Brain pericyte (primary cell): ENCODE measurements around the gene CHST15.
"Not testable (repeated sequence)": the region's sequence is repeated elsewhere in the genome, so short reads cannot be mapped to it uniquely, and the experiment has no call there.

Experiments
- DNase-seq: peaks from one replicate; pipeline ENCODE4 v3.0.0-alpha.2; 2012; ENCODE audit warnings: low read depth, low spot score

Gene CHST15

DNA sequence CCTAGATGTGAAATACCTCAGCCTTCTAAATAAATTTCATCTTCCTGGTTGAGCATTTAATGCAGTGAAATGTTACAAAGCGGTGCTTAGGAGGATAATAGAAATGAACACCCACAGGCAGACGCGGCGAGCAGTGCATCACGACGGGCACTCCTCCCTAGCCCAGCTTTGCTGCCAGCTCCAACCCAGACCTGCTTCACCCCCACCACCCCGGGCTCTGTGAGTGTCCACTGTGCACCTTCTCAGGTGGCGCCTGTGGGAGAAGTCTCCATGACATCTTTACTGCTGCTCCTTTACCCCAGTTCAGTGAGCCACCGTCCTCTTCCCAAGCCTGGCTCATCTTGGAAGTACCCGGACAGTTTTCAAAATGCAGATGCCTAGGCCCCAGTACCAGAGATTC, 5.2 kb upstream of the CHST15 start:
- DNase-seq = no peak

DNA sequence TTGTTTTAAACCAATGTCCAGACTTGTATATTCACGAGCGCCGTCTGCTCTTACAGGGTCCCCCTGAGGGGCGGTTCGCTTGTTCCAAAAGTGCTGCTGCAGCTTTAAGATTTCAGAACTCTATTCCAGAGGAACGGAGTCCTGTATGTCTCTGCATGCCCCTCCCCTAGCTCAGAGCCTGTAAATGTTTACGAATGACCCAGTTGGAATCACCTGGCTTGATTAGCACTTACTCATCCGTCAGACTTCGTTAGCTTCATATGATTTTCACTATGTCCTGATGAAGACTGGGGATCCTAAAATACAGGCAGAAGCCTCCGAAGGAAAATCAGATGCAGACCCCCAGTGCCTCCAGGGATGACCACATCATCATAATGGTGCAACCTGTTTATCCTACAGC, 4.5 kb upstream of the CHST15 start:
- no peak for DNase-seq

DNA sequence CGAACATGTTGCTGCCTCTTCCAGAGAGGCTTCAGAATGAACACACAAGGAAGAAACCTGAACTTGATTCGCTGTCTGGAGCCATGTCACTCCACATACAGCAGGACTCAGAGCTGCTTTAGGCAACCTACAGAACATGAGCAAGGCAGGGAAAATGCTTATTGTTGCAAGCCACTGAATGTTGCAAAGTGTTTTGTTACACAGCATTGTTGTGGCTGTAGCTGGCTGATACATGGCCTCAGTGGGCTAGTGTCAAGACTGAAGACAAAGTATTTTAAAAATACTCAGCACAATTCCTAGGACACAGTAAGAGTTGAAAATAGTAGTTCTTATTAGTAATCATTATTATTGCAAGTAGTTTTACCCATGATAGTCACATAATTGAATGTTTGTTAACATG, 3.1 kb upstream of the CHST15 start:
- DNase-seq = no peak

DNA sequence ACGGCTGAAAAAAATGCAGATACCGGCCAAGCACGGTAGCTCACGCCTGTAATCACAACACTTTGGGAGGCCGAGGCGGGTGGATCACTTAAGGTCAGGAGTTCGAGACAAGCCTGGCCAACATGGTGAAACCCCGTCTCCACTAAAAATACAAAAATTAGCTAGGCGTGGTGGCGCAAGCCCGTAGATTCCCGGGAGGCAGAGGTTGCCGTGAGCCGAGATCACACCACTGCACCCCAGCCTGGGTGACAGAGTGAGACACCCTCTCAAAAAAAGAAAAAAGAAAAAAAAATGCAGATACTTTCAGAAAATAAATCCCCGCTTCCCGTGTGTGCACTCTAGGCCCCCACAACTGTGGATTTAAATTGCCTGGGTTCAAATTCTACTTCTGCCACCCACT, 2.4 kb upstream of the CHST15 start:
- DNase-seq = not testable (repeated sequence)

DNA sequence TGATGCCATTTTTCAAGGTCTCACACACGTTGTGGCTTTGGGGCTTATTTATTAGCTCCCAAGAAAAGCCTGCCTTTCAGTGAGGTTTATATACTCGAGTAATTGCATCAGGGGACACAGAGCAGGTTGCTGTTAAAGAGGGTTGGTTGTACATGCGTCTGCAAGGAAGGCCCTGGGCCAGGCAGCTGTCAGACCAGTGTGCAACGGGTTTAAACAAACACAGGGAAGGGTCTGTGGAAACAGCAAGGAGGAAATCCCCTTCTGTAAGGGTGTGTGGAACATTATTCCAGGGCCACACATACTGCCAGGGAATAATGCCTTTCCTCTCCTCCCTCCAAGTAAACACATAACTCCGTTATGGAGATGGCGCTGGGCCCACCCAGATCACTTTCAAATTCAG, 1.7 kb upstream of the CHST15 start:
- DNase-seq = no peak

DNA sequence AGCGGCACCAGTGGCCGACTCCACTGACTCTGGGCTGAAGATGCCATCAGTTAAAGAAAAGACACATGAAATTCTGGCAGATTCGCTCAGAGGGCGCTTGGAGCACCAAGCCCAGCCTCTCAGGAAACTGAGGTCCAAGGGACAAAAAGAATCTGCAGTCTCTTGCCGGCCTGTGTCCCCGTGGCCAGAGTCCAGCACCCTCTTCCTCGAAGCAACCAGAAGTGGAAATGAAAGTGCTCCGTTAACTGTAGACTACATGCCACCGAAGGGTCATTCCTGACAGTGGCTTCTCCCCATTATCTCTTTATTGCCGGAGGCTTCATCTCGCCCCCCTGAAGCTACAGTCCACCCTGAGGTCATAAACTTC, 1.0 kb upstream of the CHST15 start:
- no peak for DNase-seq

DNA sequence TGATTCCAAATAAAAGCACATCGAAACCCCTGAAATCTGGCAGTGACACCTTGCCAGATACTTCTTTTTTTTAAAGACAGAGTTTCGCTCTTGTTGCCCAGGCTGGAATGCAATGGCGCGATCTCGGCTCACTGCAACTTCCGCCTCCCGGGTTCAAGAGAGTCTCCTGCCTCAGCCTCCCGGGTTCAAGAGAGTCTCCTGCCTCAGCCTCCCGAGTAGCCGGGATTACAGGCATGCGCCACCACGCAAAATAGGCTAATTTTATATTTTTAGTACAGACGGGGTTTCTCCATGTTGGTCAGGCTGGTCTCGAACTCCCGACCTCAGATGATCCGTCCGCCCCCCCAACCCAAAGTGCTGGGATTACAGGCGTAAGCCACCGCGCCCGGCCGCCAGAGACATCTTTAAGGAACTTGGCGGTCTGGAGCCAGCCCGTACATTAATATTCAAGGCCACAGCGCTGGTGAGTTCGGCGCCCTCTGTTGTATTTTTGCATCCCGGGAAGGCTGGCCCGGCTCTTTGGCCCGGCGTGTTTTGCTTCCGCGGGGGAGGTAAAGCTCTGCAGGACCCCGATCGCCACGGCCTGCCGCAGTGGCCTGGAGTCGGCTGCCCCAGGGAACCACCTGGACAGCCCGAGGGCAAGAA, 498 bp upstream of the CHST15 start:
- DNase-seq = not testable (repeated sequence)

DNA sequence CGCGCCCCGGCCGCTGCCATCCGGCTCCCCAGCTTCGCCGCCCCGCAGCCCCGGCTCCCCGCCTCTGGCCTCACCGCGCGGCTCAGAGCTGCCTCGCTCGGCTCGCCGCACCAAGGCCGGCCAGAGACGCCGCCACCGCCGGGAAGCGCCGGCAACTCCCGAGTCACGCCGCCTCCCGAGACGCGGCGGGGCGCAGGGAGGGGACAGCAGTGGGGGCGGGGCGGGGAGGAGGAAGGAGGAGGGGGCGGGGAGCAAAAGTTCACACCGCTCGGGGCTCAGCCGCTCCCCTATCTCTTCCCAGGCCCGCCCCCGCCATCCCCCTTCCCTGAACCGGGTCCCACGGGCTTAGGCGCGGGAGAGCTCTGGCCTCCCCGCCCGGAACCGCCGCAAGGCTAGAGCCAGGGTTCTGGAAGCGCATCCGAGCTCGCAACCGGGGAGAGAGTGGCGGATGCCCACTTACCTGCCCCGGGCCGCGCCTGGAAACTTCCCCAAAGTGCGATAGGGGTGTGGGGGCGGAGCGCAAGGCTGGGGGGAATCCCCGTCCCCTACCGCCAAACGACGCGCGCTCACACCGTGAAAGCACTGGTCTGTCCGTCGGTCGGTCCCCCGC, 1.0 kb downstream of the CHST15 start:
- DNase-seq = no peak

DNA sequence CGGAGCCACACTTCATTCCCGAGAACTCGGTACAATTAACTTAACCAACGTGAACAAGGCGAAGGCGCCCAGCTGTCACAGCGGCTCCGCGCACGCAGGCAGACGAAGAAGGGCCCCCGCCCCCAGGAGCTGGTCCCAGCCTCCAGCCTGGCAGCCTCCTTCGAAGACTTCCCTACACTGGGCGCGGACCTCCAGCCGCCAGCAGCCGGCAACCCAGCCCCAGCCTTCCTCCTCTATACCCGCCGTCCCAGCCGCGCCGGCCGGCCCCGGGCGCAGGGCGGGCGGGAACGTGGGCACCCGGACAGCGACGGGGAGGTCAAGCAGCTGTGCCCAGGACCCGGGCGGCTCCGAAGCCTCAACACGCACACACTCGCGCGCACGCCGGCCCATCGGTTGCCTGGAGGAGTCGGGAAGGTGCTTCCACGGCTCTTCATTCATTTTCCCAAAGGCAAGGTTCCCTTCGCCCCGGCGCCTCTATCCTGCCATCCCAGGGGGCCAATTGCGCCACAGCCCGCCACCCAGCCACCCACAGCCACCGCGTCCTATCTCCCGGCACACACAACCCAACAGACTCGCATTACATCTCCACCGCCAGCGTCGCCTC, 1.6 kb downstream of the CHST15 start:
- DNase-seq = no peak

DNA sequence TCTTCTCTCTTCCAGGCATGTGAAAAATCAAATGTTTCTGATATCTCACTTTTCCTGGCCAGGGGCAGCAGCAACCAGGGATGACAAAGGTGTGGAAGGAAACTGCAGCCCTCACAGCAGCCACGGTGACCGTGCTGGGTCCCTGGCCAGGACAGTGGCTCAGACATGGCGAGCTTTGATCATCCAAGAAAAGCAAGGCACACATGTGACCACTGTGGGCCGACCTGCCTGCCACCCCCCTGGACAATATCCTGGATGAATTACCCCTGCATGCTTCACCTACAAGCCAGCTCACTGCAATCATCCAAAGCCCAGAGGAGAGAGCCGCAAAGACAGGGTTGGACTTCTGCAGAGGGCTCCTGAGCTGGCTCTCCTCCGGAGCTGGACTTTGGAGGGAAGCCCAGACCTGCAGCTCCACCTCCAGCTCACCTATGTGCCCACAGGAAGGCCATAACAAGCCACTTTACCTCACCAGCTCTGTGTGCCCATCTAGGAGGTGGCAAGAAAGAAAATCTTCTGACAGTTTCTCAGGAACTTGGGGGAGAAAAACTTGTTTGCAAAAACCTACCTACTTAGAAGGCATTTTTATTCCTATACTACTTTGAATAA, 2.7 kb downstream of the CHST15 start:
- DNase-seq = no peak

DNA sequence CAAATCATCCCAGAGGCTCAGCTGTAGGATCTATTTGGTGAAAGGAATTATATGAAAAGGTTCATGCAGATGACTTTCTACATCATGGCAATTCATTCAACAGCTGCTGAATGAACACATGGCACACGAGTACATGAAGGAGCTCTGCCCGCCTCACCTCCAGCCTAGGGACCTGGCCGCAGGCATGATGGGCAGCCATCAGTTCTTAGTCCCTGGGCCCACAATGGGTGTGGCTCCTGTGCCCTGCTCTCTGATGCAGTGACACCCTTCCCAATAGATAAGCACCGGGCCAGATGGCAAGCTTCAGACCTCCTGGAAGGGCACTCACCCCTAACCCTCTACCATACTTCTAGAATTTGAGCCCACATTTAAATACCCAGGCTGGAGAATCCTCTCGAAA, 3.5 kb downstream of the CHST15 start:
- no peak for DNase-seq

DNA sequence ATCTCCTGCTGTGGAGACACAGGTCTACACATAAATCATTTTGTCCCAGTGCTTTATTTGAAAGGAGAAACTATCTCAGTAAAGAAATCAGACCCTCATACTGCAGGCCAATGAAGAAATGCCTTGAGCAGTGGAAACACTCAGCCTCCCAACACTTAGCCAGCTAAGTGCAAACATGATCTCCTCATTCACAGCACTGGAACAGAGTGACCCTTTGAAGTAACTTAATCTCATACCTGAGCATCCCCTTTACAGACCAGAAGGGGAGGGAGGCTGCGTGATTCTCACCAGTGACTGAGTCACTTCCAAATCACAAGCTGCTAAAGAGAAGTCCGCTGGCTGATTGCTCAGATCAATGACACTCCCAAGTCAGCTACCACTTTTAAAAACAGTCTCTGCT, 4.5 kb downstream of the CHST15 start:
- no peak for DNase-seq

DNA sequence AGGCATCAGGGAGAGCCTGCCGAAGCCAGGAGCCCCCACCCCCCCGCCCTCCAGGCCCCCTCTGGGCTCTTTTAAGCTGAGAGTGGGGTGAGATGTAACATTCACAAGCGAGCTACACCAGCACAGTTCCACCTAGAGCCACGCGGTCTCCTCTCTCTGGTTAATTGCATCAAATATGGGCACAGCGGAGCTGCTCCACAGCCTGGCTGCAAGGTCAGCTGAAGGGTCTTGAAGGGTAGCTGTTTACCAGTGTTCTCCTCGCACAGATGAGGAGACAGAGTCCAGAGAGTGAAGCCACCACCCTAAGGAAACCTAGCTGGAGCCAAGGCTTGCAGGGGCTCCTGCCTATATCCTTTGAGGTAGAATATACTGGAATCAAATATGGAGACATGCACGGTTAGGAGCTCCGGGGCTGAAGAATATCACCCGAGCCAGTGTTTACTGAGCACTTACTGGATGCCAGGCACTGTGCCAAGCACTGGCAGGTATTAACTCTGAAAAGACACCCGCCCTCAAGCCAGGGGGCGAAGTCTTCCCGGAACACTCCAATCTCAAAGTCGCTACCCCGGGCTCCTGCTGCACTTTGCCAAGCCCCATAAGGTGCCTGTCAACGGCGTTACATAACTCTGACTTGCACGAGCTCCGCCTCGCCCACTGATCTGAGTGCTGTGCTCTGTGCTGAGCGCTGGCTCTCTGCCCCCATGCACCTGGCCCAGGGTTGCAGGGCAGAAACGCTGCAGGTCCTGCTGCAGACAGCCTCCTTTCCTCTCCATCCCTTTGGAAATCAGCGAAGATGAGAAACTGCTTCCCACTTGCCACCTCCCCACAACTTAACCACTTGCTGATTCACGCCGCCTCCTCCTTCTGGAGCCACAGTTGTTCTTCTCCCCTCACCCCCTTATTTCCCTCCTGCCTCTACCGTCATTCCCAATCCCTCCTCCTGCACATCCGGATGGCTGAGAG, 5.4 kb downstream of the CHST15 start:
- DNase-seq = no peak

DNA sequence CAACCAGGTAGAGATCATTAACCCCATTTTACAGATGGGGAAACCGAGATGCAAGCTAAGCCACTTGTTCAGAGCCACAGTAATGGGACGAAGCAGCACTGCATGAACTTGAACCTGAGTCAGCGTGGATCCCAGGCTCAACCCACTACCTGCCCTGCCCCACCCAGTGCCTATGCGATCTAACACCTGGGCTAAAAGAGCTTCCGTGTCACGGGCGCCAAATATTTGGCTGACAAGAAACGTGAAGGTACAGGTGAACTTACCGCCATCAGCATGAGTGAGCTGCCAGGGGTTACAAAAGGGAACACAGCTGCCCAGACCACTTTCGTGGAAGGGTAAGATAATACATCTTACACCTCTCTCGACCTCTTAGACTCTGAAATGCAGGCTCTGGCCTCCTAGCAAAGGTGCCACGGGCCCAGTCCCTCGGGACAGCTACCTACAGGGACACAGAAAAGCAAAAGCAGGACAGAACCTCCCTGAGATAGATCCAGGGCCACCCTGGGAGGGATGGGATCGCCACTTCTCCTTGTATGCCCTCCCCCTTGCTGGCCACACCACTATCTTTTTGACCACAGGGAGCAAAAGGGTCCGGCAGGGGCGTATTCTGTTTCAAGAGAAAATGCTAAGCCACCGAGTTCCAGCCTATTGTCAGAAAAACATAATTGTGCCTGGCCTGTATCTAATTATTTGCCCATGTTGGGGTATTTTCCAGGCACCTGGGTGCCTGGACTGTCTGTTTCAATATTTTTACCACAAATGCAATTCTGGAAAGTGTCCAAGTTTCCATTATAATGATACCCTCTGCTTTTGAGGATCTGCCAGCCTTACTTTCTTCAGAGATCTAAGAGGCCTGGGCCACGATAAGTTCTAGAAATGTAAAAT, 6.4 kb downstream of the CHST15 start:
- no peak for DNase-seq

DNA sequence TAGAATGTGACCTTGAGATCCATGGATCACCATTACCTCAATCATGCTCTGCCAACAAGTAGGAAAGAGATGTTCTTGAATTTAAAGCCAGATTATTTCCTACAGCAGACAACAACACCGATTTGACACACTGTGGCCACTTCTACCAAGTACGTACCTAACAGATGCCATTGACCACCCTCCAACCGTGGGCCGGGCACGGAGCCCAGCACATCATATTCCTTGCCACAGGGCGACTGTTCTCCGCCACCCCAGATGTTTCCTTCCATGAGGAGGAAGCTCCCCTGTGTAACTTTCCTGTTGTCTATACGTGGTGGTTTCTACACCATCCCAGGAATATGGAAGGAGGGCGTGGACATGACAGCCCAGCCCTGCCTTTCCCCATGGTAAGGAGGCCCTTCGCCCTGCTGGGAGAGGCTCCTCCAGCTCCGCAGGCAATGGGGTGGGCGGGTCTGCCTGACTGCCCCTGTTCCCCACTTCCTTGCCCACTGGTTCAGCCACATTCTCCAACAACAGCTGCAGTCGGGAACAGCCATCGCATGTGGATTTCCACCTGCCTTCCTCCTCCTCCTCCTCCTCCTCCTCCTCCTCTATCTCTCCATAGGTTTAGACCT, 7.2 kb downstream of the CHST15 start:
- no peak for DNase-seq

DNA sequence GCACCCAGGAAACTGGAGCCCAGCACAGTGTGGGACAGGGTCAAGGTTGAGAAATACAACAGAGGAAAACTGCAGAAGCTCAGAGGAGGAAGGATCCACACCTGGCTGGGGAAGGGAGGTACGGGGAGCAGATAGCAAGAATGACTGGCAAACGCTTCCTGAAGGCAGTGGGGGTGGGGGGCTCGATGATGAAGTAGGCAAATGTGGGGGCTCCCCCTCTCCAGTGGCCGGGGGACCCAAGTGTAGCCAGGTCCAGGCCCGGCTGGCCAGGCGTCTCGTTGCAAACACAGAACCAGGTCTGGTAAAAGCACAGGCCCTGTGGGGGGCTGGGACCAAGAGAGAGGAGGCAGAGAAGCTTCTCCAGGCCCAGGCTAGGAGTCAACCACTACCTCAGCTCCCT, 7.7 kb downstream of the CHST15 start:
- DNase-seq = no peak

DNA sequence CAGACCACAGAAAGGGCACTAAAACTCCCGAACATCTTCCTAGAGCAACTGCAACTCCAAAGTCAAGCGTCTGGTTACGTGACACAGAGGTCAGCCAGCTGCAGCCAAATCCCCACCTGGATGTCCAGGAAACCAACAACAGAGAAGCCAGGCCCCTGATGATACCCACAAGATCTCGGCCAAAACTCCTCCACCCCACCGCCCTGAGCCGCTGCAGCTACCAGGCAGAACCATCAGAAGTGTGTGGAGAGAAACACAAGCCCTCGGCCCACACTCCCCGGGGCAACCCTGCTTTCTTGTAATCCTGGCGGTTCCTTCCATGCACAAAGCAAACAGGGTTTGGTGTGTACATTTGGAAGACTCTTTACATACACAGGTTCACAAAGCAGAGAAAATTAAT, 8.7 kb downstream of the CHST15 start:
- DNase-seq = no peak

DNA sequence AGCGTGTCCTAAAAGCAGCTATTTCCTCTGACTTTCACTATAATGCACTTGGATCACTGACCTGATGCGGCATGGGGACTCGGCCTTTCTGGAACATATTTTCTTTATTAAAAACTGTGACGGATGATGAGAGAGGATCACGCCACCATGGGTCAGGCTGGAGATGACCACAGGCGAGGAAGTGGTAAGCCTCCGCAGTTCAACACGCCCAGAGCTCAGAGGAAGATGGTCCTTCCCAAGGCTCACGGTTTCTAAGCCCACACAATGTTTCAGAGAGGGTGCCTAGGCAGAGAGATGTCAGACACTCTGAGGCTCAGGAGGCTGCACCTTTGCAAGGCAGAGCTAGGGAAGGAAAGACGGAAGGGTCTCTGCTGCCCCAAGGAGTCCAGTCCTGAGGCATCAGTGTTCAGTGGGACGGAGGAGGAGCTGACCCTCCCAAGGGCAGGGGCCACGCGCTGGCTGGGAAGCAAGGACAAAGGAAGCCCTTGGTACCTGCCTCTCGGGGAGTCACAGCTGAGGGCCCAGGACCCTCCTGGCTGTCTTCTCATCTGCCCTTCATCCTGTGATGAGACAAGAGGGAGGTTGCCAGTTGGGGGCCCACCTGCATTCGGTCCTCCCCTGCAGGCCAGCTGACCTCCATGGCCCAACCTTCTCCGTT, 9.5 kb downstream of the CHST15 start:
- DNase-seq = no peak

DNA sequence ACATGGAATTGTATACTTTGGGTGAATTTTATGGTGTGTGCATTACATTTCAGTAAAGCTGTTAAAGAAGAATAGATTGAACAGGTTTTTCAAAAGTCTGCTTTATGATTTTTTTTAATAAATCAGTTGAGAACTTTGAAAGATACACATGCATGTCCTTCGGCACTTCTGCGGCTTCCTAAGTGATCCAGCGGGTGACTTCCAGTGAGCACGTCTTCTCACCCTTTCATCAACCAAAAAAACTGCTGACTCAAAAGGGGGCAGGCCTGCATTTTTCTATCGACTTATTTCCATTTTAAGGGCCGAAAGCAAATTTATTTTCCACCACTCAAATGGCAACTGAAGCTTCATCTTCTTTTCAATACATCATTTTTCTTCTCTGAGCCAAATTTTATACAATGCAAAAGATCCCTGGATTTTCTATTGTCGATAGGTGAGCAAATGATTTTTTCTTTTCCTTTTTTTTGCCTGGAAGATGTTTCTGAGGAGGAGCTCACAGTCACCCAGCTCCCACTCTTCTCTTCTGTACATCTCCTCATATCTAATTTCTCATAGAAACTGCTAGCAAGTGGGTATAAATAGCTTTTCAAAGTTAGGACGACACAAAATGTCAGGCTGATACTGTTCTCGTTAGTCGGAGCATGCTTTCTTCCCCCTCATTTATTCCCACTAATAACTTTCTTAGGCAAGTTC, 10.2 kb downstream of the CHST15 start:
- no peak for DNase-seq
